B cell (primary cell): ENCODE results near the gene CACNG1. TPM values are rescaled to one million over a fixed set of nuclear protein-coding genes. Genes with fewer than 3 reads are reported as not detected.

Experiments used
- ATAC-seq: fragments of 200-7000 bp; cut with Tn5 transposase; one replicate; pipeline ENCODE4 v1.10.0; 2021; ENCODE audit warnings: low read depth, mild to moderate bottlenecking, moderate number of reproducible peaks, moderate library complexity
- CTCF ChIA-PET: fragments of 350-600 bp; sonication (Branson Sonifier 250); formaldehyde crosslinking; loops from one replicate; lab custom pipeline; 2021; ENCODE audit warnings: antibody characterized with exemption, inconsistent platforms; lab: Charles Lee
- POLR2A ChIA-PET: fragments of 350-600 bp; sonication (Branson Sonifier 250); formaldehyde crosslinking; loops from one replicate; lab custom pipeline; 2021; ENCODE audit warnings: antibody characterized with exemption; lab: Charles Lee
- DNase-seq: peaks from one replicate; pipeline ENCODE4 v3.0.0; 2013
- H2AFZ ChIP-seq: 2 replicates; pipeline ENCODE4 v1.6.1; 2012; ENCODE audit warnings: mild to moderate bottlenecking, low read depth, low read length; ENCODE audit not compliant: insufficient read depth, poor library complexity, severe bottlenecking
- H3K27ac ChIP-seq, 2 donors: 1 replicate in 1 of 2; 2 replicates in 1 of 2; pipeline ENCODE4 v1.5.1; 2012 to 2013; ENCODE audit warnings: low read length in 2 of 2, mild to moderate bottlenecking in 2 of 2, moderate library complexity in 1 of 2
- H3K27me3 ChIP-seq, 4 experiments: fragments of 200-600 bp in 1 of 4; sonication (generic) in 1 of 4; replicated peaks in 1 of 4; 1 replicate in 2 of 4; 2 replicates in 2 of 4; pipeline versions ENCODE4 v1.6.1 to v1.7.0; 2013 to 2016; ENCODE audit warnings: low read length in 3 of 4, mild to moderate bottlenecking in 2 of 4, mixed read lengths in 1 of 4, moderate library complexity in 1 of 4; ENCODE audit not compliant: insufficient read depth in 4 of 4, control insufficient read depth in 3 of 4; ENCODE audit errors: control extremely low read depth in 1 of 4
- H3K36me3 ChIP-seq, 2 experiments: replicated peaks in 1 of 2; 1 replicate in 1 of 2; 2 replicates in 1 of 2; pipeline versions ENCODE4 v1.6.1 to v1.7.1; 2013; ENCODE audit warnings: low read length in 1 of 2; ENCODE audit not compliant: insufficient read depth in 2 of 2, control insufficient read depth in 1 of 2; ENCODE audit errors: control extremely low read depth in 1 of 2, extremely low read depth in 1 of 2
- H3K4me1 ChIP-seq, 2 donors: fragments of 200-600 bp in 1 of 2; sonication (generic) in 1 of 2; 1 replicate in 1 of 2; 2 replicates in 1 of 2; pipeline versions ENCODE4 v1.5.1 to v1.6.1; 2013 to 2017; ENCODE audit warnings: low read length in 2 of 2; ENCODE audit not compliant: control insufficient read depth in 2 of 2, insufficient read depth in 2 of 2
- H3K4me2 ChIP-seq: replicated peaks from 2 replicates; pipeline ENCODE3; 2012; ENCODE audit warnings: mild to moderate bottlenecking, low read depth, low read length; ENCODE audit not compliant: poor library complexity, severe bottlenecking
- H3K4me3 ChIP-seq, 5 experiments: fragments of 200-600 bp in 1 of 5; sonication (generic) in 1 of 5; 1 replicate in 3 of 5; 2 replicates in 2 of 5; pipeline versions ENCODE4 v1.5.1 to v1.7.0; 2011 to 2016; ENCODE audit warnings: low read length in 4 of 5, mild to moderate bottlenecking in 4 of 5, low read depth in 2 of 5, control low read depth in 1 of 5, moderate library complexity in 1 of 5; ENCODE audit not compliant: insufficient read depth in 1 of 5; ENCODE audit errors: control extremely low read depth in 1 of 5, extremely low read depth in 1 of 5
- H3K79me2 ChIP-seq: fragments of 200-600 bp; sonication (generic); one replicate; pipeline ENCODE4 v1.6.0; 2016; ENCODE audit warnings: low read length; ENCODE audit not compliant: control insufficient read depth, insufficient read depth
- H3K9ac ChIP-seq: fragments of 200-600 bp; sonication (generic); 2 replicates; pipeline ENCODE4 v1.6.1; 2017; ENCODE audit warnings: mild to moderate bottlenecking, low read length, moderate library complexity
- H3K9me3 ChIP-seq, 3 donors: one replicate each; pipeline versions ENCODE4 v1.6.1 to v1.7.1; 2013; ENCODE audit warnings: low read length in 2 of 3; ENCODE audit not compliant: control insufficient read depth in 2 of 3, insufficient read depth in 1 of 3; ENCODE audit errors: control extremely low read depth in 1 of 3
- H4K20me1 ChIP-seq: 2 replicates; pipeline ENCODE4 v1.6.0; 2012; ENCODE audit warnings: mild to moderate bottlenecking, low read length; ENCODE audit not compliant: insufficient read depth, control insufficient read depth, poor library complexity, severe bottlenecking
- H3K27ac Mint-ChIP-seq: one replicate; pipeline ENCODE4 v1.8.0; 2021; ENCODE audit warnings: mixed read lengths
- H3K27me3 Mint-ChIP-seq: one replicate; pipeline ENCODE4 v1.8.0; 2021; ENCODE audit warnings: mixed read lengths
- H3K4me1 Mint-ChIP-seq: one replicate; pipeline ENCODE4 v1.8.0; 2021; ENCODE audit warnings: mixed read lengths
- H3K4me3 Mint-ChIP-seq: one replicate; pipeline ENCODE4 v1.8.0; 2021; ENCODE audit warnings: mixed read lengths
- H3K9me3 Mint-ChIP-seq: one replicate; pipeline ENCODE4 v1.8.0; 2022; ENCODE audit warnings: mixed read lengths; ENCODE audit not compliant: insufficient read depth
- EZH2 ChIP-seq: IDR thresholded peaks from 2 replicates; pipeline ENCODE4 v1.6.1; 2012; ENCODE audit warnings: borderline replicate concordance, low read depth, mild to moderate bottlenecking, moderate library complexity, low read length; ENCODE audit not compliant: insufficient read depth, poor library complexity, severe bottlenecking
- intact Hi-C: fragments of 100-400 bp; cut with micrococcal nuclease; formaldehyde crosslinking; loops from one replicate; pipeline ENCODE4 v1.10.0; 2022
- polyA plus RNA-seq: library from polyadenylated mRNA; depleted of rRNA; stranded (reverse); fragments of >200 nt; gene quantifications from 2 replicates; pipeline ENCODE4 v1.2.3, GENCODE V29; 2012
- total RNA-seq, 2 donors: library from RNA; stranded (reverse); fragments of 120-200 nt in 1 of 2; gene quantifications; 1 replicate in 1 of 2; 2 replicates in 1 of 2; pipeline versions ENCODE4 v1.2.3 to v1.2.4, GENCODE V29; 2013 to 2022

The CACNG1 gene
- total and polyA plus RNA-seq, 2 donors (not counting 1 experiment from before 2014, with no cell fraction given), result not detected

DNA sequence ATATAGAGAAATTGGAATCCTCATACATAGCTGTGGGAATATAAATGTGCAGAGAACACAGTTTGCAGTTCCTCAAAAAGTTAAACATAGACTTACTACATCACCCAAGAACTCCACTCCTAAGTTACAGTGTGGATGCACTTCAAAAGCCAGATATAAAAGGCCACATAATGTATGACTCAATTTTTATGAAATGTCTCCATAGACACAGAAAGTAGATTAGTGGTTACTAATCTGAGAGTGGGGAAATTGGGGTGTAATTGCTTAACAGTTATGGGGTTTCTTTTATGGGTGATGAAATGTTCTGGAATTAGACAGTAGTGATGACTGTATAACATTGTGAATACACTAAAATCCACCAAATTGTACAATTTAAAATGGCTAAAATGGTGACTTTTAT lies 60.9 kb downstream of the CACNG1 start:
- no peak overlapping the region for H3K9ac ChIP-seq
- CTCF ChIA-PET, result no interaction called here

More for the DNA sequence above, 60.9 kb downstream of the CACNG1 start:
- H3K27ac ChIP-seq, result no peak overlapping the region
- no peaks in the 10 kb centered on the region for H3K9me3 ChIP-seq
- H3K4me1 Mint-ChIP-seq, result peaks cover 4% of the 10 kb centered on the region
- no peaks in the 10 kb centered on the region for H4K20me1 ChIP-seq
- no peak overlapping the region for H3K4me3 ChIP-seq
- intact Hi-C loops, result no loop called here
- no peak overlapping the region for H3K4me3 Mint-ChIP-seq
- peaks cover 14 to 35% of the 10 kb centered on the region in 2 experiments for H3K36me3 ChIP-seq
- no peak overlapping the region for H2AFZ ChIP-seq
- no peaks in the 10 kb centered on the region for H3K4me1 ChIP-seq
- POLR2A ChIA-PET, result interaction anchor here (0.6 kb wide), 1 partner anchor 13 kb away, joined by 5 read pairs; no protein-coding TSS in a partner anchor
- H3K4me2 ChIP-seq, result no peak overlapping the region
- H3K9me3 Mint-ChIP-seq, result no peaks in the 10 kb centered on the region
- H3K27ac Mint-ChIP-seq, result no peak overlapping the region
- DNase-seq (no peak), ATAC-seq (no peak)
- H3K27me3 ChIP-seq, result no peaks in the 10 kb centered on the region
- peaks cover 24% of the 10 kb centered on the region for H3K79me2 ChIP-seq
- H3K27me3 Mint-ChIP-seq, result no peaks in the 10 kb centered on the region
- no peak for TF ChIP-seq EZH2

Other genes with a start within 250 kb of the CACNG1 start
- not detected in 2 replicates for gene CACNG5, start 209.4 kb upstream of the CACNG1 start, total RNA-seq
- not detected in 2 replicates for gene CACNG5, start 209.4 kb upstream of the CACNG1 start, polyA plus RNA-seq
- gene CACNG4, start 79.8 kb upstream of the CACNG1 start, total RNA-seq, result not detected in 2 replicates
- gene CACNG4, start 79.8 kb upstream of the CACNG1 start, polyA plus RNA-seq, result not detected in 2 replicates
- 89.9 and 97.8 TPM in 2 replicates for gene HELZ, start 200.6 kb downstream of the CACNG1 start, total RNA-seq
- gene HELZ, start 200.6 kb downstream of the CACNG1 start, polyA plus RNA-seq, result 10.4 and 21.7 TPM in 2 replicates